Retinal pigment epithelial cell (primary cell): Measurements from ENCODE around the gene TMED7.

Experiments
- DNase-seq: peaks from one replicate; pipeline ENCODE4 v3.0.0-alpha.2; 2010; ENCODE audit warnings: low read depth
- H3K4me3 ChIP-seq: 2 replicates; pipeline ENCODE4 v1.5.1; 2011; ENCODE audit warnings: mild to moderate bottlenecking, low read length, control low read depth, moderate library complexity
- CTCF ChIP-seq: conservative IDR thresholded peaks from 2 replicates; pipeline ENCODE4 v1.5.1; 2011; ENCODE audit warnings: low read depth, low read length, control low read depth, inconsistent platforms

TMED7 gene

GRCh38 chr5:115584501-115584900 is 41.3 kb downstream of the TMED7 start:
- H3K4me3 ChIP-seq = no peak overlapping the region
- TF ChIP-seq CTCF = no peak
- no peak for DNase-seq

- no peak for TF ChIP-seq CTCF
- H3K4me3 ChIP-seq = no peak overlapping the region
- DNase-seq = no peak
Observed at GRCh38 chr5:115583474-115583873, 42.4 kb downstream of the TMED7 start.

GRCh38 chr5:115580941-115581340 is 44.9 kb downstream of the TMED7 start:
- no peak overlapping the region for H3K4me3 ChIP-seq
- DNase-seq = no peak
- TF ChIP-seq CTCF = no peak

- DNase-seq = no peak
- no peak overlapping the region for H3K4me3 ChIP-seq
- TF ChIP-seq CTCF = no peak
Observed at GRCh38 chr5:115579747-115580173, 46.1 kb downstream of the TMED7 start.

GRCh38 chr5:115579216-115579615 is 46.6 kb downstream of the TMED7 start:
- no peak for DNase-seq
- no peak overlapping the region for H3K4me3 ChIP-seq
- no peak for TF ChIP-seq CTCF

GRCh38 chr5:115578657-115579056 is 47.2 kb downstream of the TMED7 start:
- DNase-seq = no peak
- TF ChIP-seq CTCF = no peak
- H3K4me3 ChIP-seq = no peak overlapping the region

GRCh38 chr5:115577741-115578140 is 48.1 kb downstream of the TMED7 start:
- DNase-seq = no peak
- TF ChIP-seq CTCF = no peak
- no peak overlapping the region for H3K4me3 ChIP-seq
